ENCODE results near the gene FUT7.

FUT7 gene

DNA sequence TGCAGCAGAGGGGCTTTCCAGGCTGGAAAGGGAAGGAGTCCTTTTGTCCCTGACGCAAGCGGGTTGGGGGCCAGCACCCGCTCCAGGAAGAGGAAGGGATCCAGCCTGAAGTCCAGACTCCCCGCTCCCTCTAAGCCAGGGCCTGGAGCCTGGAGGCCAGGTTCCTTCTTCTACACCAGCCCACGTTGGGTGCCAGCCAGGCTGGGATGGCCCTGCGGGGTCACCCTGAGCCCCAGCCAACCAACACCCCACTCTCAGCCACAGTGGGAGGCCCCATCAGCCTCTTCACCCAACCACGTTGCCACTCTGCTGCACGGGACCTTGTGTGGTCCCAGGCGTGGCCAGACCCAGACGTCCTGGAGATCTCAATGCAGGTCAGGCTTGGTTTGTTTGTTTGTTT lies 970 bp upstream of the FUT7 start:
- DNase-seq (ENCODE audit: low read depth in 2 of 2) = no peak

DNA sequence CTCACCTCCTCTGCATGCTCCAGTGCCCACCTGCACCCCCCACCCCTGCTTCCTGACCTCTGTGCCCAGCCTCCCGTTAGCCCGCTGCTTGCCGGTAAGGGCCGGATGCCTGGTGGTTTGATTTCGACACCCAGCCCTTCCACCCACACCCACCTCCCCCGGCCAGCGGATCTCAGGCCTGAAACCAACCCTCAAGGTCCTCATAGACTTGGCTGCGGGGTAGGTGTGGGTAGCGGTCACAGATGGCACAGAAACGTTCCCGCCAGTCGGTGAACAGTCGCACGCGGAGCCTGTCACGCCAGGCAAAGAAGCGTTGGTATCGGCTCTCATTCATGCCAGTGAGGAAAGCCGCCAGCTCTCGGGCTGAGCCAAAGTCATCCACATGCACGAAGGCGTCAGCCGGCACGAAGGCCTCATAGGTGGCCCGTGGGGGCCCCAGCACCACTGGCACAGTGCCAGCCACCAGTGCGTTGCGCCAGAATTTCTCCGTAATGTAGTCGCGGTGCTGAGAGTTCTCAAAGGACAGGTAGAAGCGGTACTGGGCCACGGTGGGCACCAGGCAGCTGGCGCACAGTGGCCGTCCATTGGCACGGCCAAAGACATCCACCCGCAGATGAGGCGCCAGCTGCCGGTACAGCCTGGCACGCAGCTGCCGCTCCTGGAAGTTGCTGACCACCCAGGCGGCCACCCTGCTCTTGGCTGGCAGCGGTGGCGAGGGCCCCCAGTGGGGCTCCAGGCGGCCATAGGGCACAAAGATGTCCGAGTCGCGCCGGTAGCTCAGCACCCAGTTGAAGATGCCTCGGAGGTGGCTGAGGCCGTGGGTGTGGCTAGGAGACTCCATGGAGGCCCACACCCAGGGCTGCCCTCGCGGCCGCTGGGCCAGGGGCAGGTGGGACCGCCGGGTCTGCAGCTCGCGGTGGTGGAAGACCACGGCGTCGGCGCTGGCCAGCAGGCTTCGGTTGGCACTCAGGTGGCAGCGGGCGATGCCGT lies 1.1 kb downstream of the FUT7 start:
- peak; percentile 40 to 44 for DNase-seq (ENCODE audit: low read depth in 2 of 2)

- no peak for DNase-seq (ENCODE audit: low read depth in 2 of 2)
These were observed 1.9 kb downstream of the FUT7 start for GRCh38 chr9:137030006-137030405.

DNA sequence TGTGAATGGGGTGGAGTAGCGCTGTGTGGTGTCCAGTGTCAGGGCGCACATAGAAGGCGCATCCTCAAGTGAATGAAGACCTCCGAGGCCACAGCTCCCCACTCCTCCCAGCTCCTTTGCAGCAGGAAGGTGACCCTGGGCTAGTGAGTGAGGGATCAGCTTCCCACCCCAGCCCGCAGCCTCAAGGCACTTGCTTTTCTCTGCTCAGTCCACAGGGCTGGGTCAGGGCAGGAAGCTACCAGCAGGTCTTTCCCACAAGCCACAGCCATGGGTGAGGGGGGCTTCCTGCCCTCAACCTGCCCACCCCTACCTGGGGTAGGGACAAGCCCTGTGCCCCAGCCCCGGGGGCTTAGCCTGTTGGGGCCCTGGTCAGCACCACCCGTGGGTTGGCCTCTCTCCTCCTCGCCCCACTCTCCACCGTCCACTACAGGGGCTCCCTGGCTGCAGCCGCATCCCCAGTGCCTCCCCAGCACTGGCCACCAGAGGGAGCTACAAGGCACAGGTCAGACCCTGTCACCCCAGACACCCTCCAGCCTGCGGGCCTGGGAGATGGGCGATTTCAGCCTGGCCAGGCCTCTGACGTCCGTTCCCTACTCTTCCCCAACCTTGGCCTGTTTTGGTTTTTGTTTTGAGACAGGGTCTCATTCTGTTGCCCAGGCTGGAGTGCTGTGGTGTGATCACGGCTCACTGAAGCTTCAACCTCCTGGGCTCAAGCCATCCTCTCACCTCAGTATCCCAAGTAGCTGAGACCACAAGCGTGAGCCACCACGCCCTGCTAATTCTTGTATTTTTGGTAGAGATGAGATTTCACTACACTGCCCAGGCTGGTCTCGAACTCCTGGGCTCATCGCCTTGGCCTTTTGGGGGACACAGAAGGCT lies 2.6 kb downstream of the FUT7 start:
- DNase-seq (ENCODE audit: low read depth in 2 of 2) = peak; percentile 71 to 79

DNA sequence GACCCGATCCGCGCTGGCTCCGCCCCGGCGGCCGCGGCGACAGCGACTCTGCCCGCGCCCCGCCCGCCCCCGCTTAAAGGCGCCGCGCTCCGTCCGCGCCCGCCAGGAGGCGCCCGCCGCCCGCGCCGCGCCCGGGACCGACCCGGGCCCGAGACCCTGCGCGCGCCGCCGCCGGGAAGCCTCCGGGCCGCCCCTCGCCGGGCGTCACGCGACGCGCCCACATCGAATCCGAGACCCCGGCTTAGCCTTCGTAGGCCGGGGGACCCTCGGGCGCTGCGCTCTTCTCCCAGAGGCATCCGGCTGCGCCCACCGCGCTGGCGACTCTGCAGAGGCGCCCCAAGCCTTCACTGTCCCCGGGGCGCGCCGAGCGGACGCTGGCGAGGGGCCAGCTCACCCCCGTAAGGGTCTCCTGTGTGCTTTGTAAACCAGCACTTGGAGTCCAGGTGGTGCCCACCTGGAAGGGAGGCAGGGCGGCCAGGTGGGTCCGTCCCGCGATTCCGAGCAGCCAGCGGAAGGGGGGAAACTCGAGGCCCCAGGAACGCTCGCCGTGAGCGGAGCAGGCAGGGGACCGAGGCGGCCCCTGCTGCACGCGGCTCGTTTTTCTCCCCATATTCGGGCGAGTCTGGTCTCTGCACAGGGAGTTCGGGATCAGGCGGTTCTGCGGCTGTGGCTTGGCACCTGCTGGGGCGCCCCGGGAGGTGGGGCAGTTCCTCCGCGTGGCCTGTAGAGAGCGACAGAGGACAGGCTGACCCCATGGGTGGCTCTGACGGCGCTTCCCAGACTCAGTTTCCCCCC lies 3.4 kb downstream of the FUT7 start:
- peak; percentile 52 to 57 for DNase-seq (ENCODE audit: low read depth in 2 of 2)

DNA sequence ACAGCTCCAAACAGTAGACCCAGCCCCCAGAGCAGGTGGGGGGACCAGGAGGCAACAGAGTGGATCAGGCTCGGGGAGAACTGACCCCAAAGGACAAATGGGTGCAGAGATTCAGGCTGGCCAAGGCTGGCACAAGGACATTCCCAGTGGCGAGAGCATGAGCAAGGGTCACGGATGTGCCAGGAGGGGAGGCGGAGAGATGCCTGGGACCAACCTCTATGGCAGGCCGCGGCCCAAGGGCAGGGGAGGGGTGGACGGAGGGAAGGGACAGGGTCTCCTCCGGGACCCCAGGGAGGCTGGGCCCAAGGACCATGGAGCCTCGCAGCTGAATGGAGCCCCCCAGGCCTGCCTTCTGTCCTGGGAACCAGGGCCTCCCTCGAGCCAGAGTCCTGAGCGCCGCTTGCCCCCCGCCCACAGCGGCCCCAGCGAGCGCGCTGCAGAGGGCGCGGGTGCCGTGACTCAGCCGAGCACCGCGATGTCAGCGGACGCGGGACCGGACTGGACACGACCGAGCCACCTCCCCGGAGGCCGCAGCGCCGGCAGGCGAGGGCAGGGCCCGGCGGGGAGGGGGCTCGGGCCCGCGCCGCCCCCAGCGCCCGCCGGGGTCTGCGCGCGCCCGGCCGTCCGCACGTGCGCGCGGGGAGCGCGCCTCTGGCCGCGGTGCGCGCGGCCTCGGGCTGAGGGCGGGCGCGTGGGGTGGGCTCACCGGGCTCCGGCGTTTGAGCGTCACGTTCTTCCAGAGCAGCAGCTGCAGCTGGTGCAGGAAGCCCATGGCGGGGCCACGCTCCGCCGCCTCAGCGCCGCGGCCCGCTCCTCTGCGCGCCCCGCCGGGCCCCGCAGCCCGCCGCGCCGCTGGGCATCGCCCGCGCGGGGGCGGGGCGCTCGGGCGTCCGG lies 4.3 kb downstream of the FUT7 start, which contains the start of gene ABCA2:
Gene ABCA2, minus strand, starts transcription at position 869 of the 894 bp plus-strand sequence. Its CDS starts 97 bp downstream, at position 772.
- no peak for DNase-seq (ENCODE audit: low read depth in 2 of 2)

DNA sequence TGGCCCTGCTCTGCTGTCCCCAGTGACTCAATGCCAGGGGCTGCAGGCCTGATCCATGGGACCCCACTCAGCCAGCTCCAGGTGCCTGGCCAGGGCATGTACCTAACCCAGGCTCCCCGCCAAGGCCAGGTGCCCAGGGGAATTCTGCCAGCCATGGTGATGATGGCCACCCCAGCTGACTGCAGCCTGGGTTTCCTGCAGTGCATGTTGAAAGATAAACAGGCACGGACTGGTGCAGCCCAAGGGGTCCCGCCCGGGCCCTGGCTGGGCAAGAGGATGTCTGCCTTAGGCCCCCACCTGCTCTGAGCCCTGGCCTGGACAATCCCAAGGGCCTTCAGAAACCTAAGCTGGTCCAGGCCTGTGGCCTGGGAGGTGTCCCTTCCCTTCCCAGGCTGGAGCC lies 5.1 kb downstream of the FUT7 start:
- DNase-seq (ENCODE audit: low read depth in 2 of 2) = no peak

DNA sequence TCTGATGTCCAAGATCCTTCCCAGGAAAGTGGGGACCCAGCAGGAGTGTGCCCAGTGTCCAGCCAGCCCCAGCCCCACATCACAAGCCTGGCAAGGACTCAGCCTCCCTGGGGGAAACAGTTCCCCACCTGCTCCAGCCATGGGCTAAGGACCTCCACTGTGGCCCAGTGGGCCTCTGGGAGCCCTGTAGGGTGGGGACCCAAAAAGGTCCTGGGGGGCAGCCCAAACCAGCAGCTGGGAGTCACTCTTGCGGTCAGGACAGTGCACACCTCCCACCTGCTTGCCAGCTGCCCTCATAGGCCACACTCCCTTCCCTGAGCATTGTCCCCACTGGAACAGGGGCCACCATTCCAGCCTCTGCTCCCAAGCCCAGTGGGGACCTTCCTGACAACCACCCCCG lies 5.5 kb downstream of the FUT7 start:
- DNase-seq (ENCODE audit: low read depth in 2 of 2) = no peak

DNA sequence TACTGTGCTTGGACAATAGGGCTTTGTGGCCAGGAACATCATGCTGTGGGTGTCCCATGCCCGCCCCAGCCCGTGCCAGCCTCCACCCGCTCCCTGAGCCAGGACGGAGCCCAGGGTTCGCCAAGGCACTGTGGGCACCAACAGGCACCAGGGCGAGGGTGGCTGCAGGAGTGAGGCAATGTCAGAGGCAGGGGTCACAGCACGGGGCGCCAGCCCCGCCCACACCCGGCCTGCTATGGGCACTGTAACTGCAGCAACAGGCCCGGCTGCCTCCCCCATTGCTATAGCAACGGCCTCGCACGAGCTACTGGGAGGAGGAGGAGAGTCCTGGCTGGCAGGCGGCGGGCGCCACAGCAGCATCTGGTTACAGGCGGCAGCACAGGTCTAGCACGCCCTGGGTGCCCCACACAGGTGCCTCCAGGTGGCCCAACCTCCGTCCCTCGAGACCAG lies 6.3 kb downstream of the FUT7 start:
- DNase-seq (ENCODE audit: low read depth in 2 of 2) = no peak

GRCh38 chr9:137023583-137023991 lies 8.3 kb downstream of the FUT7 start:
- DNase-seq (ENCODE audit: low read depth in 2 of 2) = no peak

DNA sequence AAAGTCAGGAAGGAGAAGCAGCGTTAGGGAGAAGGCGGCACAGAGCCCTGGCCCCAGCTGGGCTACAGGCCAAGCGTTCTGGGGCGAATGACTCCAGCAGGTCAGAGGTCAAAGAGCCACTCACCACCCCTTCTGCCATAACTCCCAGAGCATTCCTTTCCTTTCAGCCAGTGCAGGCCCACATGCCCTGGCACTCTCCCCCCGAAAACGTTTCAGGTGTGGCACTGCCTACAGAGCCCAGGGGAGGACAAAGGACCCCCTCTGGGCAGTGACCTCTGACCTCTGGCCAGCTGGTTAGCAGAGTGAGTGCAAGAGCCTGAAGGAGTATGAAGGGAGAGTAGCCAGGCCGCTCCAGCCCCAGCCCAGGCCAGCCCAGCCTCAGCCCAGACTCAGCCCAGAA lies 8.7 kb downstream of the FUT7 start:
- DNase-seq (ENCODE audit: low read depth in 2 of 2) = no peak

DNA sequence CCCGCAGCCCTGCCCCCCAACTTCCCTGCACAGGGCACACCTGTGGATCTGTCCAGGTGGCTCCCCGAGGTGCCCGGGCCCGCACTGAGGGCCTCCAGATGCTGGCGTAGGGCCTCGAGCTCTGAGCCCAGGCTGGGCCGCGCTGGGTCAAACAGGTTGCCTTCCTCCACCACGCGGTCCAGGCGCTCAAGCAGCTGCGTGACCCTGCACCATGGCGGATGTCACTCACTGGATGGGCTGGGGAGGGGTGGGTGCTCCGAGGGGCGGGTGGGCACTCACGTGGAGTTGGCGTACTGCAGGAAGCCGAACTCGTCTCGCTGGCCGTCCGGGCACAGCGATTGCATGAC lies 9.3 kb downstream of the FUT7 start:
- no peak for DNase-seq (ENCODE audit: low read depth in 2 of 2)

DNA sequence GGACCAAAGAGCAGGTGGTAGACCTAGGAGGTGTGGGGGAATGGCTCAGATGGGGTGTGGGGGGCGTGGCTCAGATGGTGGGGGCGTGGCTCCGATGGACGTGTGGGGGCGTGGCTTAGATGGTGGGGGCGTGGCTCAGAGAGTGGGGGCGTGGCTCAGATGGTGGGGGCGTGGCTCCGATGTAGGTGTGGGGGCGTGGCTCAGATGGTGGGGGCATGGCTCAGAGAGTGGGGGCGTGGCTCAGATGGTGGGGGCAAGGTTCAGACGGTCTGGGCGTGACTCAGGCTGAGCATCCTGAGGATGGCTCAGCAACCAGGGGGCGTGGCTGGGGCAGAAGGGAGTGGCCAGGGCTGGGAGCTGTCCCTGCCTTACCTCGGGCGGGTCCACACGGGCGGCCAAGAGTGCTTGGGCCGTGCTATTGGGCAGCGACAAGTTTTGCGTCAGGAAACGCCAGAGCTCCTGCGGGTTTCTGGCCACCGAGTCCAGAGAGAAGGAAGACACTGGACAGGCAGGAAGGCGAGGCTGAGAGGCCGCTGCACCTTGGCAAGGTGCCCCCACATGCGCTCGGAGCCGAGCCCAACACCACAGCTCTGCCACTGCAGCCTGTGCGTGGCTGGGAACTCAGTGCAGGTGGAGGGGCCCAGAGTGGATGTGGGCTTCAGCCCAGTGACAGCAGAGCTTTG lies 9.8 kb downstream of the FUT7 start:
- peak; percentile 68 to 84 for DNase-seq (ENCODE audit: low read depth in 2 of 2)

DNA sequence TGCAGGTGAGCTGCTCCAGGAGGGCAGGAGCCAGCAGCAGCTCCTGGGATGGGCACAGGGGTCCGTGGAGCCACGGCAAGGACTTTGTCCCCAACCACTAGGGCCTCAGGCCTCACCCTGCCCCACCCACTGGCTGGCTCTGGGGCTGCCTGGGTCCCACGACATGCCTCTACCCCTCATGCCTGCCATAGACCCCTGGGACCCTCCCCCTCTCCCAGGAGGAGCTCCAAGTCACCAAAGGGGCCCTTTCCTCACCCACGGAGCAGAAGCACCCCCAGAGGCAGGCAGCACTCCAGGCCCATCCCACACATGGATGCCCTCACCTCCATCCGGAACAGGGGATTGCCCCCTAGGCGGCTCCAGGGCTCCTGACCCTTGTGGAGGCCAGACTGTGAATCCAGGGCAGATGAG lies 10.3 kb downstream of the FUT7 start:
- DNase-seq (ENCODE audit: low read depth in 2 of 2) = no peak

GRCh38 chr9:137020771-137021567 lies 10.9 kb downstream of the FUT7 start:
- DNase-seq (ENCODE audit: low read depth in 2 of 2) = no peak

DNA sequence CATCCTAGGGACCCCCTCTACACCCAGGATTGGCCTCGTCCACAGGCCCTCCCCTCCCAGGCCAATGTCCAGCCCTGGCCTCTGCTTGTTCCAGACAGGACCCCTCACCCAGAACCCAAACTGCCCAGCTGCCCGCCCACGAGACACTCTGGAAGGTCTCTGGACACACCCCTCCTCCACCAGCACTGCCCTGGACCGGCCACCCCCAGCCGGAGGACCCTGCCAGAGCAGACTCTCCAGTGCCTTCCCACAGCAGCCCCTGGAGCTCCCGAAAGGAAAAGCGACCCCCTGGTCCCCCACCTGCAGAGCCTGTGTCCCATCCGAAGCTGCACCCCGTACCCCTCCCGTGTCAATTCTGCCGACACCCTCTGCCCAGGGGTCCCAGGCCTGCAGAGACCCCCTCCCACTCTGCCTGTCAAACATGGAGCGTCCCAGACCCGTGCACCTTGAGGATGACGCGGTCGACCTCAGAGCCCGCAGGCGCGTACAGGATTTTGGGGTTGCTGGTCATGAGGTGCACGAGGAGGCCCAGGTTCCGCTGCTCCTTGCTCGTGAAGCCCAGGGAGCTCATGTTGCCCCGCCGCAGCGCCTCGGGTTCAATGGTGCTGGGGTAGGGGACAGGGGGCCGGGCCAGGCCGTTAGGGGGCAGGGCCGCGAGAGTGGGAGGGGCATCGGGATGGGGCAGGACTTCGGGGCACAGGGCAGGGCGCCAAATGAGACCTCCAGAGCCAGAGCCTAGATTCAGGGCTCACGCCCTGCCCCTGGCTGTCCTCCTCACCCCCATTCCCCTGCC lies 11.8 kb downstream of the FUT7 start:
- DNase-seq (ENCODE audit: low read depth in 2 of 2) = no peak

DNA sequence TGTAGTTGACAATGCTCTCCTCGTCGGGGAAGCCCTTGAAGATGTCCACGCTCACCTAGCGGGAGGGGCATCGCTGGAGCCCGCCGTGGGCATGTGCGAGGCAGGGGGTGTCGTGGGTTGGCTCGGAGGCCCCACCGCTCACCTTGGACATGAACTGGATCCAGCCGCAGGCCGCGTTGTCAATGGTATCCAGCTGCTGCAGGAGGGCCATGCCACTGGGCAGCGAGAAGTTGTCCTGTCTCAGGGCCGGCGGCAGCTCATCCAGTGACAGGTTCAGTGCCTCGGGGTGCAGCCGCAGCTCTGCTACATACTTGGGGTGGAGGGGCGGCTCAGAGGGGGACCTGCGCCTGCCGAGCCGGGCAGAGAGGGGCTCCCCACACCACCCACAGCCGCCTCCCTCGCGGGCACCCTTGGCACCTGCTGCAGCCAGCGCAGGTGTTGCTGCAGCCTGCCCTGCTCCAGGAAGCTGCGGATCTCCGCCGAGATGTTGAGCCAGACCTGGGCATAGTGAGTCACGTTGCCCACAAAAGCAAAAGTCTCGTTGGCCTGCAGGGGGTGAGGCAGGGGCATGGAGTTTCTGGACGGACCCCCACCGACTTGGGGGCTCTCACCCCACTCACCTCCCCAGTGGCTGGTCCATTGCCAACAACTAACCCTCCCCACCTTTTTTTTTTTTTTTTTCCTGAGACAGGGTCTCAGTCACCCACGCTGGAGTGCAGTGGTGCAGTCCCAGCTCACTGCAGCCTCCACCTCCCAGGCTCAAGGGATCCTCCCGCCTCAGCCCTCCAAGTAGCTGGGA lies 12.9 kb downstream of the FUT7 start:
- no peak for DNase-seq (ENCODE audit: low read depth in 2 of 2)

All from stimulated activated CD8-positive, alpha-beta memory T cell treated with anti-CD3 and anti-CD28 coated beads, Interleukin-2, amount 100 ng/mL, for 48 hours (primary cell).